ENCODE results near the gene KCNC3.

KCNC3 gene

GRCh38 chr19:50319156-50319555, 10.0 kb downstream of the KCNC3 start:
- no peak for TF ChIP-seq CTCF (conservative IDR thresholded peaks at IDR 0.05; ENCODE audit: low read length)
- no peak for DNase-seq (ENCODE audit: low read depth)
- H3K4me3 ChIP-seq (ENCODE audit: low read length), result no peak overlapping the region

GRCh38 chr19:50318438-50318837, 10.7 kb downstream of the KCNC3 start:
- TF ChIP-seq CTCF (conservative IDR thresholded peaks at IDR 0.05; ENCODE audit: low read length), result no peak
- no peak for DNase-seq (ENCODE audit: low read depth)

GRCh38 chr19:50317115-50317514, 12.1 kb downstream of the KCNC3 start:
- TF ChIP-seq CTCF (conservative IDR thresholded peaks at IDR 0.05; ENCODE audit: low read length), result no peak
- H3K4me3 ChIP-seq (ENCODE audit: low read length), result no peak overlapping the region
- DNase-seq (ENCODE audit: low read depth), result no peak

More at GRCh38 chr19:50318438-50318837, 10.7 kb downstream of the KCNC3 start:
- H3K4me3 ChIP-seq (ENCODE audit: low read length), result no peak overlapping the region

DNA sequence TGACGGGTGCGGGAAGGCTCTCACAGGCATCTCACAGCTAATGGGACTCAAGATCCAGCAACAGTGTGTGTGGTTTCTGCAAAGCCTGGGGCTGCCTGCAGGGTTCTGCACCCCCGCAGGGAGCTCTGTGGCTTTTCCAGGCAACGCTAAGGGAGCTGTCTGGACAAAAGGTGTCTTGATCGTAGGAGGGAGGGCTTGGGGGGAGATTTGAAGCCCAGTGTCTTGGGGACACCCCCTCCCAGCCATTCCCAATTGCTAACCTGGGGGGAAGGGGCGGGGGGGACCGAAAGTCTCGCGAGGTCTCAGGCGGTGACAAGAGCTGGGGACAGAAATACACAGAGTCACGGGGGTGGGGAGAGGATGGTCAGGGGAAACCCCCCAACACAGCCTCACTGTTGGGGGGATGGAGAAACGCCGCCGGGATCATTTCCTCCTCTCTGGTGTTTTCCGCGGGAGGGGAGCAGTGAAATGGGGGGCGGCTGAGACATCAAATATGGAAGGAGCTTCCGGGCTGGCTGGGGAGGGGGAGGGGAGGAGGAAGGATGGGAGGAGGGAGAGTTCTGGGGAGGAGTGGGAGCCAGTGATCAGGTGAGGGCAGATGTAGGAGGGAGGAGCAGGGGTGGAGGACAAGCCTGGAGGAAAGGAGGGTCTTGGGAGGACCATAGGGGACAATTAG, 13.3 kb downstream of the KCNC3 start:
- TF ChIP-seq CTCF (conservative IDR thresholded peaks at IDR 0.05; ENCODE audit: low read length), result no peak
- no peak overlapping the region for H3K4me3 ChIP-seq (ENCODE audit: low read length)
- DNase-seq (ENCODE audit: low read depth), result no peak

- TF ChIP-seq CTCF (conservative IDR thresholded peaks at IDR 0.05; ENCODE audit: low read length), result no peak
- no peak overlapping the region for H3K4me3 ChIP-seq (ENCODE audit: low read length)
- no peak for DNase-seq (ENCODE audit: low read depth)
Observed at GRCh38 chr19:50314724-50315708, 14.2 kb downstream of the KCNC3 start.

DNA sequence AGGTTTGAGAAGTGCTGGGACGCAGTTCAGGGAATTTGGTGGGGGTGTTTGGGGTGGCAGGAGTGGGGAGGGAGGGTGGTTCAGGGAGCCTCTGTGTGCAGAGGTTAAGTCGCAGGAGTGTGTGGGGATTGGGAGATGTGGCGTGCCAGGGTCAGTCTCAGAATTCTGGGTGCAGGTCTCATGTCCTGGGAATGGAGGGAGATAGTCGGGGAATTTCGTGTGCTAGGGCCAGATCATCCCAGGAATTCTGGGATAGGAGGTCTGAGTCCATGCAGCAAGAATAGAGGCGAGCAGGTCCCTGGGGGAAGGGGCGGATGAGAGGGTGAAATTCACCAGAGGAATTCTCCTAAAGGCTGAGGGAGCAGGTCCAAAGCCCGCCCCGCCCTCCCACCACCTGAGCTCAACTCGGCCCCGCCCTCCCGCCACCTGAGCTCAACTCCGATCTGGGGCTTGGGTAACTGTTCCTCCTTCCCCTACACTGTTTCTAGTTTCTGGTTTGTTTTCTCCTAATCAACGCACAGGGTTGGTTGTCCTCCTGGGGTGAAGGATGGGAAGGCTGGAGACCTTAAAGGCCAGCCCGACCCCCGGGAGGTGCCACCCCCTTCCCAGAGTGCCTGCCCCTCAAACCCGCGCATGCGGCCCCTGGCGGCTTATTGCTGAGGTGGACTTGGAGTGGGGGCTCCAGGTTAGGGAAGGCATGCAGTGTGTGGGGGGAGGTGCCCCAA, 15.2 kb downstream of the KCNC3 start:
- no peak for TF ChIP-seq CTCF (conservative IDR thresholded peaks at IDR 0.05; ENCODE audit: low read length)
- H3K4me3 ChIP-seq (ENCODE audit: low read length), result no peak overlapping the region
- no peak for DNase-seq (ENCODE audit: low read depth)
